ENCODE data around the gene CFAP92.
"Not testable (repeated sequence)": the region's sequence is repeated elsewhere in the genome, so short reads cannot be mapped to it uniquely, and the experiment has no call there.

The CFAP92 gene

DNA sequence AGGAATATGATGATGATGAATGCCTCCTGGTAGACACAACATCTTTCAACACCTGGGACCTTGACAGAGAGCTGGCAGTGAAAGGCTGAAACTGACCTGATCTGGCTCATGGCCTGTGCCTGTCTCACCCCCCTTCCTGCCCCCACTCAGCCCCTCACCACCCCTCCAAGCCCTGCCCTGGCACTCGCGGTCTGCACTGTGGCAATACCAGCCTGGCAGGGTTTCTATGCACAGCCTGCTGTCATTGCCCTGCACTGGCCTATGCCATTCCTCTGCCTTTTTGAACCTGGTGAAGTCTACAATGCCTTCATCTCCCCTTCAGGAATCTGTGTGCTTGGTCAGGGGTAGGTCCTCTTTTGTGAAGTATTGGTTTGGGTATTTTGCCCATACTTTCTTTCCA lies 58.0 kb downstream of the CFAP92 start:
- no peak for DNase-seq

DNA sequence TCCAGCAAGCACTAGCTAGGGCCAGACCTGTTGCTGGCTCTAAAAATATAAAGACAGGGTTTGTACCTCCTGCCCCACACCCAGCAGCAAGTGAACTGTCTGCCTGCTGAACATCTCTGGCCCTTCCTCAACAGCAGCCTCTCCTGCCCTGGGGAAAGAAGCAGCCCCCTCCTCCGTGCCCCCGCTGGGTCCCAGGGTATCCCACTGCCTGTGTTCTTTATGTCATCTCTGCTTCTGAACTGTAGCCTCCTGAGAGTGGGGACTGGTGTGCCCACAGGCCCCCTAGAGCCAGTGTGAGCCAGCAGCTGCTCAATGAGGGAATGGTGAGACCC lies 60.0 kb downstream of the CFAP92 start:
- no peak for DNase-seq

DNA sequence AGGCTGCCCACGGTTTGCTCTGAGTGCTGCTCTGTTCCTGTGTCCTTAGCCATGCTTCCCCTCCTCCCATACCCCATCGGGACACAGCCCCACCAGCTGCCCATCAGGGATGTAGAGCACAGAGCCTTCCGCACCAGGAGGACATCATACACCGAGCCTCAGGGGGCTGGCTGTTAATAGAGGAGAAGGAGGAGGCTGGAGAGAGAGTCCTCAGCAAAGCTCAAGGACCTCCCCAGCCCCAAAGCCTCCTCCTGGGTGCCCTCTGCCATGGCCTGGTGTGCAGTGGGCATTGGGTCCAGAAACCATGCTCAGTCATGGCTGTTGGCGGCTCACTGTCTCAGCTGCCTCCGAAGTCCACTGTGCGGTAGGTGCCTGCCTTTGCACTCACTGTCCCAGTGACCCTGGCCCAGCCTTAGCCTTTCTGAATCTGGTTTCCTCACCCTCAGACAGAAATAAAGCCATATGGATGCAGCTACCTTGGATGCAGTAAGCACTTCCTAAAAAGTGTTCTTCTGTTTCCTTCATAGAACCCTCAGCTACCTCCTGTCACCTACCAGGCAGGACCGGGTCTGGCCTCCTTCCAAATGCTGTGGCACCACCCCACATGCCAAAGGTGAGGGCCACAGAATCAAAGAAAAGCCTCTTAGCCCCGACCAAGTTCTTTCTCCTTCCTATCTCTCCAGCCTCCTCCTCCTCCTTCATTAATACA lies 60.5 kb downstream of the CFAP92 start:
- no peak for DNase-seq

DNA sequence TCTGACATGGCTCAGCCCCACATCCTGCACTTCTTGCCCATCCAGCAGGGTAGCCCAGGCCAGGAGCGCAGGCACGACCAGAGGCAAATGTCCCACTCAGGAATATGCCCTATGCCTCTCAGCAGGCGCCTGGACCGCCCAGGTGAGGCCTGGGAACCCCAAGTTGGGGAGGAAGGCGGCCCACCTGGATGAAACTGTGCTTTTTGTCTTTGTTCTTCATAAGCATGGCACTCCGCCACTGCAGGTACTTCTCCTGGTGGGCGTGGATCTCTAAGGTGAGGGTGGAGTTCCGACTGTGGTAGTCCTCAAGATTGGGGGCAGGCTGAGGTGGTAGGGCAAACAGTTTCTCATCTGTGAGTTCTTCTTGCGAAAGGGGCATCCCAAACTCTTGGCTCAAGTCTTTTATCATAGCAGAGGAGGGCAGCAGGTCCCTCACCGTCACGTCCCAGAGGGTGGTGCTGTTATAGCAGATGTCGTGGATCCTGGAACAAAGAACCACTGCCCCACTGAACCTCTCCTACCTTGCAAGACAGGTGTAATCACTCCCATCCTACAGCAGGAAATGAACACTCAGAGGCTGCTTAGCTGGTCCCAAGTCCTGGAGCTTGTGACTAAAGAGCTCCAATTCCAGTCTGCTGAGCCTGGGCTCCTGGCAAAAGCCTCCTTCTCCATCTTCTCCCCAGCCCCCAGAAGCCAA lies 61.2 kb downstream of the CFAP92 start:
- DNase-seq: no peak

DNA sequence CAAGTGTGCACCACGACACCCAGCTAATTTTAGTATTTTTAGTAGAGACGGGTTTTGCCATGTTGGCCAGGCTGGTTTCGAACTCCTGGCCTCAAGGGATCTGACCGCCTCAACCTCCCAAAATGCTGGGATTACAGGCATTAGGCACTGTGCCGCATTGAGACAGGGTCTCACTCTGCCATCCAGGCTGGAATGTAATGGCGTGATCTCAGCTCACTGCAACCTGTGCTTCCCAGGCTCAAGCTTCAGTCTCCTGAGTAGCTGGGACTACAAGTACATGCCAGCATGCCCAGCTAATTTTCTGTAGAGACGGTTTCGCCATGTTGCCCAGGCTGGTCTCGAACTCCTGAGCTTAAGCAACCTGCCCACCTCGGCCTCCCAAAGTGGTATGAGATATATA lies 62.8 kb downstream of the CFAP92 start:
- no peak for DNase-seq

DNA sequence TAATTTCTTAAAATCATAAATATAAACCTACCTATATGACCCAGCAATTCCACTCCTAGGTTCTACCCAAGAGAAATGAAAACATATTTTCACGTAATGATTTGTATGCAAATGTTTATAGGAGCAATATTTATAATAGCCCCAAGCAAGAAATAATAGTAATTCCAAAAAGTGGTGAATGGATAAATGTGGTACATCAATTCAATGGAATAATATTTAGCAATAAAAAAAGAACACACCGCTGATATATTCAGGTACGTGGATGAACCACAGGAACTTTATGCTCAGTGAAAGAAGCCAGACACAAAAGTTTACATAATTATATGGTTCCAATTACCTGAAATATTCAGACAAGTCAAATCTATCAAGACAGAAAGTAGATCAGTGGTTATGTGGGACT lies 64.5 kb downstream of the CFAP92 start:
- no peak for DNase-seq

DNA sequence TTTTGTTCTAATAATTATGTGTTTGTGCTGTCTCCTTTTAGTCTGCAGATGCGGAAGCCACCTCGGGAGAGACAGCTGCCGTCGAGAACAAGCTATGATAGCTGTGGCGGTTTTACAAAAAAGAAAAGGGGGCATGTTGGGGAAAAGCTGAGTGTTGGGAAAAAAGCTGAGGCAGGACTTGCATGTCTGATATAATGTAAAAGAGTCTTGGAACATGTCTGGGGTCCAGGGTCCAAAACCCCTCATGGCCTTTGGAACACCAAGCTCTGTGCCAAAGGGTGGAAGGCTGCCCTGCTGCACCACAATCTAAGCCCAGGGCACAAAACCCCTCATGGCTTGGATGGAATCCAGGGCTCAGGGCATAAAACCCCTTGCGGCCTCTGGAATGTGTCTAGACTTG lies 69.9 kb downstream of the CFAP92 start:
- not testable (repeated sequence) for DNase-seq

DNA sequence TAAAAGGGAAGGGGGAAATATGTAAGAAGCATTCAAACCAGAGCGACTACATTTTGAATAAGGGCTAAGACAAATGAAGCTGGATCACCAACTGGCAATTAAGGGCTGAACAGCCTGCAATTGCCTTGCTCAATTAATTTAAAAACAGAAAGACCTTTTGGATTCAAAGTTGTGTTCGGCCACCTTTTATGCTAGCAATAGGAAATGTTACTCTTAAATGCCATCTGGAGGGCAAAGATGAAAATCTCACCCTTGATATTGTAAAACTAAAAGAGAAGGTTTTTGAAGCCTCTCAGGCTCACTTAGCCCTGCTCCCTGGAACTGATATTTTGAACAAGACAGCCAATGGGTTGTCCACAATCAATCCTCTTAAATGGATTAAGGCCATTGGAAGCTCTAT lies 70.3 kb downstream of the CFAP92 start:
- DNase-seq: no peak

DNA sequence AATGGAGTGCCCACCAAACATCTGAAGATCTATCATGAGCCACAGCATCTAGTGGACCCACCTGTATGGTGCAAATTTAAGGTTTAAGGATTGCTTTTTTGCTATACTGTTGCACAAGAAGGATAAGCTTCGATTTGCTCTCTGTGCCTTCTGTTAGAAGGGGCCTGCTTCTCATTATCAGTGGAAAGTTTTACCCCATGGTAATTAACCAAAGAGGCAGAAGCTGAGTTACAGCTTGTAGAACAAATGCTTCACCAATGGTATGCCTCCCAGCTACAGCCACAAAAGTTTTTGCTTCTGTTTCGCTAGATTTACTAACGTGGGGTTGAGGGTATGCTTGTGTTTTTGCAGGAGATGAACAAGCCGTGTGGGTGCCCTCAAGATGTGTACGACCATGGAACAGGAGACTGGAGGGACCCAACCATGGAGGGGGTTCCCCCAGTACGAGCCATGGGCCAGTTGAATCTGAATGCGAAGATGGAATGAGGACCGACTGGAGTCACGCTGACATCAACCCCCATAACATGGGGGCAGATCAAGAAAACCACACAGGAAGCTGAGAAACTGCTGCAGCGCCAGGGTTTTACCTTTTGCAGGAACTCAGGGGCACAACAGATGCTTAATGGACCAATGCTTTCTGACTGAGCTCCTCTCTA lies 70.9 kb downstream of the CFAP92 start:
- DNase-seq: no peak

DNA sequence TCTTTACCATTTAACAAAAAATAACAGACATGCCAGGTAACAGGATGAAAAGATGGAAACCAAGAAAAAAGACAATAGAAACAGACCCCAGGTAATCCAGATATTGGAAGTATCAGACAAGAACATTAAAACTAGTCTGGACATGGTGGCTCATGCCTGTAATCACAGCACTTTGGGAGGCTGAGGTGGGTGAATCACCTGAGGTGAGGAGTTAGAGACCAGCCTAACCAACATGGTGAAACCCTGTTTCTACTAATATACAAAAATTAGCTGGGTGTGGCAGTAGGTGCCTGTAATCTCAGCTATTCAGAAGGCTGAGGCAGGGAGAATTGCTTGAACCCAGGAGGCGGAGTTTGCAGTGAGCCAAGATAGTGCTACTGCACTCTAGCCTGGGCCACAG lies 73.9 kb downstream of the CFAP92 start:
- no peak for DNase-seq

DNA sequence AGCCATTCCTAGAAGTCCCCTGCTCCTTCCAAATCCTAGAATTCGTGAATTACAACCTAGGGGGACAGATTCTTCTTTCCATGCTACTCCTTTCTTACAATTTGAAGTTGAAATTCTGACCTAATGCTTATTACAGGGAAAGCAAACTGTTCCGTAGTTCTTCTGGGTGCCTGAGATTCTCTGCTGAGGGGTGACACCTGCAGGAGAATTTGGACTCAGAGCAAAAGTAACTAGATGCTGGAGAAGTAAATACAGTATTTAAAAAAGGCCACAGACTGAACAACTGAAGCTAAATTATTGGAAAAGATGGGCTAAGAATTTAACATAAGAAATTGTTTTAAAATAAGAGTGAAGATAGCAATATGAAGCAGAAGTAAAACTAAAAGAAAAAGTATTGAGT lies 76.6 kb downstream of the CFAP92 start:
- no peak for DNase-seq

DNA sequence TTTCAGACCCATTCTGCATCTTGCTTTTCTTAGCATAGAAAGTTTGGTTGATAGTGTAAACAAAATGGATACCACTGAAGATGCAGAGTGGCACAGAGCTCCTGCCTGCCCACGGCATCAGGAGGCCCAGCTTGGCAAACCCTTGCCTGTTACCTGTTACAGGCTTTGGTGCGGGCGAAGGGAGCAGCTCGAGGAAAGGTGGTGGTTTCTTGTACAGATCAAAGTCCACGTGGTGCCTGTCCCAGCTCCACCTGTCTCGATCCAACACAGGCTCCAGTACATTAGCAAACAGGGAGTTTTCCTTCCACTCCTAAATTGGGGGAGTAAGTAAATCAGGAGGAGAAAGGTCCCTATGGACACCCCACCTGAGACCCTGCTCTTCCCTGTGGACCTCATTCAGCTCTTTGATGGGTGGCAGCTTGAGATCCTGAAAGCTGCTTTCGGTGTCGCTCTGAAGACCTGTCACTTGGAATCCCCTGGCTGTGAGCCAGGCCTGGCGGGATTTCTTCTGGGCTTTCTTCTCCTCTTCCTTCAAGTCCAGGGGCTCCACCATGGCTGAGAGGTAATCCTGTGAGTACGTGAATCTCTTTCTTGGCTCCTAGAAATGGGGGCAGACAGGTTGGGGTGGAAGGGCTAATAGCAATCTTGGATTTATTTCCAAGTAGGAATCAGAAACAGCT lies 78.8 kb downstream of the CFAP92 start:
- DNase-seq: no peak

DNA sequence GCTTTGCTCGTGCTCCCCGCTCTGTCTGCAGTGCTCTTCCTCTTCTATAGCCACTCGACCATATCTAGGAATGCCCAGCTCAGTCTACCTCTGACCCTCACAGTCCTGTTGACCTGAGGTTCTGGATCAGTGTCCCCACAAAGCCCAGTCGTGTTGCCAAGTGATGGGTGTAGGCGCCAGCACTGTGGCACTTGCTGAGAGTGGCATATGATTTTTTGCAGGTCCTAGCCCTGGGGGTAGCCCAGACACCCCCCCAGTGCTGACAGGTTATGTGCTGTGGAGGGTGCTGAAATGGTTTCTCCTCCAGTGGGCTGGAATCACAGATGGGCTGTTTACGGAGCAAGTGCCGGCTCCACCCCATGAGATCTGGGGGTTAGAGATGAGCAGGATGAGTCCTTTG lies 82.0 kb downstream of the CFAP92 start:
- DNase-seq: no peak

DNA sequence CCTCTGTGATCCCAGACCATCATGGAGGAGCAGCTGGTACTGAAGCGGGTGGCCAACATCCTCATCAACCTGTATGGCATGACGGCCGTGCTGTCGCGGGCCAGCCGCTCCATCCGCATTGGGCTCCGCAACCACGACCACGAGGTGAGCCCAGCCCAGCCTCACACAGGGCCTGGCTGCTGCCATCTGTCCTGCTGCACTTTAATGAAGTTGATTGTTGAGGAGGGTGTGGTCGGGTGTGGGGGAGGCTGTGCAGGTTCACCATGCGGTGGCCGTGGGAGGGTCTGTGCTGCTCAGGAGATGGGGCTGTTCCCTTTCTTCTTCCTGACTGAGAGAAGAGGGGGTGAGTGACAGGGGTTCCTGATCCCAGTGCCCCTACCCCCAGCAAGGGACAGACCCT lies 83.9 kb downstream of the CFAP92 start:
- DNase-seq: no peak

DNA sequence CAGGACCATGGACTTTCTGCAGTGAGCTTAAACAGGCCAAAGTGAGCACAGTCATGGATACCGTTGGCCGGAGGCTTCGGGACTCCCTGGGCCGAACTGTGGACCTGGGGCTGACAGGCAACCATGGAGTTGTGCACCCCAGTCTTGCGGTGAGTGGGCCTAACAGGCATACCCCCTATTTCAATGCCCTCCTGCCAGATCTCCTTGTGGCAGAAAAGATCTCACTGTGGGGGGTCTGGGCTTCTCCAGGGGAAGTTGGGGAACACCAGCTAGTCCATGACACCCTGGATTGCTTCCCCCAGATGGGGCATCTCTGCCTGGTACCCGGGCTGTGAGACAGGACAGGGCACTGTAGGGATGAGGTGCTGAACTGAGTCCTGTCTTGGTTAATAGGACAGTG lies 84.9 kb downstream of the CFAP92 start:
- no peak for DNase-seq

DNA sequence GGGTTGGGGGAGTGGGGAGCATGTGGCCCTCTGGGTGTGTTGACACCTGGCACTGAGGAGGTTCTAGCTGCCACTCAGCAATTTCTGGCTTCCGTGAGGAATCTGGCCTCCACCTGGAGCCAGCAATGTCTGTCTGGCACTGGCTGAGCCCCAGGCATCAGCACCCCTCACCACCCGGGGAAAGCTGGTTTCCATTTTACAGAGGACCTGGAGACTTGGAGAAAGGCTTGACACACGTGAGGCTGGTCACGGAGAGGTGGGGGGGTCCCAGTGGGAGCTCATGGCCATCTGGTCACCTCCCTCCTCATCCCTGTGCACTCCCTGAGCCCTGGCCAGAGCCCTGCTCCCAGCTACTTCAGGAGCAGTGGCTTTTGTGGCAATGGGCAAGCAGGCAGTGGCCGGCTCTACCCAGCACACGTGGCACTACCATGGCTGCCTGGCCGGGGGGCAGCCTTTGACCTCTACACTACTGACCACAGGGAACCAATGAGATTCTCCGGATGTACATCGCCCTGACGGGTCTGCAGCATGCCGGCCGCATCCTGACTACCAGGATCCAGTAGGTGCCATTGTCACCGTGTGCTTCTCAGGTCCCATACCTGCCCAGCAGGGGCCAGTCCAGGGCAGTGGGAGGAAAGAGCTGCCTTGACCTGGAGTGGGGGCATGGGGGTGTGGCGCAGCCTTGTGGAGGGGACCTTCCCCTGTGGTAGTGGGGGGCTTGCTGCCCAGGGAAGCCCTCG lies 86.0 kb downstream of the CFAP92 start:
- no peak for DNase-seq

DNA sequence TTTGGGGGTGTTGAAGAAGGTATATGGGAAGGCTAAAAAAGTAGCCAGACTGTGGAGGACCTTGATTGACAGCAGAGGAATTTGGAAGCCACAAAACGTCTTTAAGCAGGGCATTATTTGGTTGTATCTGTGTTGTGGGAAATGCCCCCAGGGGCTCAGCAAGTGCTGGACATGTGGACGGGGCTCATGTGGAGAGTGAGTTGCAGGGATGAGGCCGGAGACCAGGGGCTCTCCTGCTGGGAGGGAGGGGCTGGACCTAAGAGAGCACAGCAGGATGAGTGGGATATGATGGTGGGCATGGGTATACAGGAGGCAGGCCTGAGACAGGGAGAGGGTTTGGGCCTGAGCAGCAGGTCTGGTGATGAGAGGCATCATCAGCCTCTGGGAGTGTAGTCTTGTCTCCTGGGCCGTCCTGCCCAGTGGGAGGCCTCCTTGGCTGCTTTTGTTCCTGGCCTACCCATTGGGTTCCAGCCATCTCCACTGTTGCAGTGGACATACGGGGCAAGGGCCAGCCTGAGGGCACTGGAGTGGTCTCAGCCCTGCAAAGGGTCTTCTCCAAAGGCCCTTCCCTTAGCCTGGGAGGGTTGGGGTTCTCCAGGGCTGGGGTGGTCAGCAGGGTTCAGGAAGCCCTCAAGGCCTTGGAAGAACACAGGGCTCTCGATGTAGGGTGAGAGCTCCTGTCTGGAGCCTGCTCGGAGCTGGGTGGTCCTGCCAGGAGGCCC lies 86.9 kb downstream of the CFAP92 start:
- no peak for DNase-seq

DNA sequence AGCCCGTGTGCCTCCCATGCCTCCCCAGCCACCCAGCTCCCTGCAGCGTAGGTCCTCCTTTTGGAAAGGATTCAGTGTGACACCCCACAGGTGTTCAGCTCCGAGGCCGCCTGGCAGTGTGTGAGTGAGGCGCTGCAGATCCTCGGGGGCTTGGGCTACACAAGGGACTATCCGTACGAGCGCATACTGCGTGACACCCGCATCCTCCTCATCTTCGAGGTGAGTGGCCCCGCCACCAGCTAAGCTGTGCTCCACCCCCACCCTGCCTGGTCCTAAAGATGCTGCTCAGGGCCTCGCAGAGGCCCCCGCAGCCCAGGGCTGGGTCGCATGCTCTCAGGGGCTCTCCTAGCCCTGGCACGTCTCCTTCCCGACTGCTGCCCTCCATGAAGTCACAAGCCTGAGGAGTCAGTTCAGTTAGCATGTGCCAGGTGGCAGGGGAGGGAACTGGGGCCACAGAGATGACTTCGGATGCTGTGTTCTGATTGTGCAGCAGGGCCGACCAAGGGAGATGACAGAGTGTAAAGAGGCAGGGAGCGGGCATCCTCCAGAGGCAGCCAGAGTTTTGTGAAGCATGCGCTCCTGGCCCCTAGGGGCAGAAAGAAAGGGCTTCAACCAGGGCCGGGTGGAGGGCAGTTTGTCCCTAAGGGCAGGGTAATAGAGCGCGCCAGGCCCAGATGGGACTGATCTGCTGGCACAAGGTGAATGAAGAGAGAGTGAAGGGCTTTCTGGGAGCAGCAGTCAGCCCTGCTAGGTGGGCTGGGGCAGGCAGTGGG lies 87.7 kb downstream of the CFAP92 start:
- no peak for DNase-seq

DNA sequence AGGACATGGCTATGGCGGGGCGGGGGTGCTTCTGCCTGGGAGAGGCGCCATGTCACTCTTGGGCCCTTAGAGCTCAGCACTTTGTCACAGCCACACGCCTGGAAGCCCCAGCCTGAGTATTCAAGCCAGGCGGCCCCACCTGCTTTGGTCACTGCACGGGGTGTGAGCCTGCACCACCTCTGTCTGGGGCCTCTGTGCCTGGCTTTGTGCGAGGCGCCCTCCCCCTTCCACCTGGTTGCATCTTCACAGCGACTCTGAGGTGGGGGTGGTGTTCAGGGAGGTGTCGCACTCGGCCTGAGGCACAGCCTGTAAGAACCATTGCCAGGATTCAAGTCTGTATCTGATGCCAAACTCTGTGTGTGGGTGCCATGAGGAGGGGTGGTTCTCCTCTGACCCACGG lies 90.4 kb downstream of the CFAP92 start:
- DNase-seq: no peak

DNA sequence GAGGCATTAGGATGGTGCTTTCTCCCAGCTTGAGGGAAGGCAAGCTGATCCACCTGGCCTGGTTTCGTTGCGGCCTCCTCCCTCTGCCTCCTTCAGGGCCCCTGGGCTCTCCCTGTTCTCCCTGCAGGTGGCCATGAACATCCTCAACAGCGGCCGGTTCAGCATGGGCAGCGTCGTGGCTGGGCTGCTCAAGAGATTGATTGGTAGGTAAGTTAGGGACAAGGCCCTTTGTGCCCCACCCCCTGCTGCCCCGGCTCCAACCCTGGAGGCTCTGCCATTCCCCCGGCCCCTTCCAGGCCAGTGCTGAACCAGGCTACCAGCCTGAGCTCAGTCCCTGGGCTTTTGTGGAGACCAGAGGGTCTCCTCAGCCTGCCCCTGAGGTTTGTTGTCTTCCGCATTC lies 91.5 kb downstream of the CFAP92 start:
- no peak for DNase-seq

DNA sequence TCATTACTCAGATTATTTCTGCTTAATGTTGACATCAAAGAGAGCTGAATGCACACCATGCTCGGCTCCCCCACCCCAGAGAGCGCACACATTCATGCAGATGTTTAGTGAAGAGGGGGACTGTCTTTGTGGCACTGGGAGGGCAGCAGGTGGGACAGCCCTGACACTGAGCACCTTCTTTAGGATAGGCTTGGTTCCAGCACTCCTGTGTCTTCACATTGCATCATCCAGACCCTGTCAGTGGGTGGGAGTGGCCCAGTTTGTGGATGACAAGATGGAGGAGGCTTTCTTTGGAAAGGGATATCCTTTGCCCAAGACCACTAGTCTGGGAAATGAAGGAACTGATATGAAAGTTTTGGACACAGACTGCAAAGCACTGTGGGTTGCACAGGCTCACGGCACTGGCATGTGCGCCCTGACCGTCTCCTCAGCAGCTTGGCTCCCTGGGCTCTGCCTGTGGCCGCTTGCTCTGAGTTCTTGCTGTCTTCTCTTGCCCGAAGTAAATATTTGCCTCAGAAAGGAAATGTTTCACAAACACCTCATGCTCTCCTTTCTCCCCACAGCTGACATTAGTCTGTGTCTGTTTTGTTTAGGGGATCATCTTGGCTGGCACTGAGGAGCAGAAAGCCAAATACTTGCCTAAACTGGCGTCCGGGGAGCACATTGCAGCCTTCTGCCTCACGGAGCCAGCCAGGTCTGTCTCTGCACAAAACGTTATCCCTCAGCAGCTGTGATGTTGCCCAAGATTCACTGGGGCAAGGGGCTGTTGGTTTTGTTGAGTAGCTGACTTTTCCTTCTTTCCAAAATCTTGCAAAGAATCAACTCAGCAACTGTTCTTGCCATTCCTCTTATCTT lies 97.8 kb downstream of the CFAP92 start:
- DNase-seq: no peak

Measured in kidney glomerular epithelial cell (primary cell).